ENCODE measurements around the gene MYO15A.

The MYO15A gene

GRCh38 chr17:18132711-18133110, 24.2 kb downstream of the MYO15A start:
- DNase-seq, result no peak

GRCh38 chr17:18136357-18136756, 27.8 kb downstream of the MYO15A start:
- no peak for DNase-seq

GRCh38 chr17:18138065-18138749, 29.7 kb downstream of the MYO15A start:
- no peak for DNase-seq

GRCh38 chr17:18139092-18139491, 30.5 kb downstream of the MYO15A start:
- no peak for DNase-seq

GRCh38 chr17:18139498-18139897, 30.9 kb downstream of the MYO15A start:
- no peak for DNase-seq

GRCh38 chr17:18139949-18140348, 31.4 kb downstream of the MYO15A start:
- DNase-seq, result no peak

GRCh38 chr17:18140648-18141047, 32.1 kb downstream of the MYO15A start:
- no peak for DNase-seq

GRCh38 chr17:18141210-18141803, 32.8 kb downstream of the MYO15A start:
- DNase-seq, result peak in 1 of 2 experiments; percentile 14

- no peak for DNase-seq
Measured at GRCh38 chr17:18142417-18142816, 33.9 kb downstream of the MYO15A start.

GRCh38 chr17:18143044-18143936, 34.7 kb downstream of the MYO15A start:
- DNase-seq, result no peak

- no peak for DNase-seq
Measured at GRCh38 chr17:18144261-18144660, 35.7 kb downstream of the MYO15A start.

GRCh38 chr17:18144855-18145254, 36.3 kb downstream of the MYO15A start:
- no peak for DNase-seq

- DNase-seq, result no peak
Measured at GRCh38 chr17:18145811-18146210, 37.3 kb downstream of the MYO15A start.

GRCh38 chr17:18146259-18146658, 37.7 kb downstream of the MYO15A start:
- DNase-seq, result no peak

- no peak for DNase-seq
Measured at GRCh38 chr17:18146980-18147379, 38.4 kb downstream of the MYO15A start.

- DNase-seq, result no peak
Measured at GRCh38 chr17:18148586-18148985, 40.0 kb downstream of the MYO15A start.

- DNase-seq, result no peak
Measured at GRCh38 chr17:18151290-18151689, 42.7 kb downstream of the MYO15A start.

- DNase-seq, result no peak
Measured at GRCh38 chr17:18155179-18155578, 46.6 kb downstream of the MYO15A start.

- DNase-seq, result no peak
Measured at GRCh38 chr17:18156171-18156975, 47.8 kb downstream of the MYO15A start.

GRCh38 chr17:18156976-18157280, 48.4 kb downstream of the MYO15A start:
- DNase-seq, result no peak

GRCh38 chr17:18157354-18157985, 48.9 kb downstream of the MYO15A start:
- DNase-seq, result no peak

- DNase-seq, result no peak
Measured at GRCh38 chr17:18158022-18158600, 49.6 kb downstream of the MYO15A start.

Measured in cerebellar nuclear complex (tissue), 1 donor.